NCI-H2029 treated with DMSO at 0.1 percent for 48 hours (cell line): ENCODE measurements around the gene MTHFR.
"Not testable (repeated sequence)": the region's sequence is repeated elsewhere in the genome, so short reads cannot be mapped to it uniquely, and the experiment has no call there.

Experiments used
- DNase-seq: peaks from one replicate; lab custom pipeline; 2025; lab: John Stamatoyannopoulos, UW

The MTHFR gene

DNA sequence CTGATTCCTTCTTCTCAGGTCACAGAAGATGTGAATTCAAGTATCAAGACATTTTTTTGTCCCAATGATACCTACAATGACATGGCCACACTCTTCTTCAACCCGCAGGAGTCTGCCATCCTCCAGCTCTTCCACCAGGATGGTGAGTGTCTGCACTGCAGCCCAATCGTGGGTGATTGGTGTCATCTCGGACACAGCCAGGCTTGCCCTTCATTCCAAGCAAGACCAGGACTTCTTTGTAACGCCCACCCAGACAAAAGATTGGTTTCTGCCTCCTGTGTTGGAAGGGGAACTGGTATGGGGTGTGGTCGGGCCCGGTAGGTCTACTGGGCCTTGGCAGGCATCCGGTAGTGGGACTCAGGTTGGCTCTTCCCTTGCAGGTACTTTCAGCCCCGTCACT is 27.7 kb upstream of the MTHFR start:
- no peak for DNase-seq

DNA sequence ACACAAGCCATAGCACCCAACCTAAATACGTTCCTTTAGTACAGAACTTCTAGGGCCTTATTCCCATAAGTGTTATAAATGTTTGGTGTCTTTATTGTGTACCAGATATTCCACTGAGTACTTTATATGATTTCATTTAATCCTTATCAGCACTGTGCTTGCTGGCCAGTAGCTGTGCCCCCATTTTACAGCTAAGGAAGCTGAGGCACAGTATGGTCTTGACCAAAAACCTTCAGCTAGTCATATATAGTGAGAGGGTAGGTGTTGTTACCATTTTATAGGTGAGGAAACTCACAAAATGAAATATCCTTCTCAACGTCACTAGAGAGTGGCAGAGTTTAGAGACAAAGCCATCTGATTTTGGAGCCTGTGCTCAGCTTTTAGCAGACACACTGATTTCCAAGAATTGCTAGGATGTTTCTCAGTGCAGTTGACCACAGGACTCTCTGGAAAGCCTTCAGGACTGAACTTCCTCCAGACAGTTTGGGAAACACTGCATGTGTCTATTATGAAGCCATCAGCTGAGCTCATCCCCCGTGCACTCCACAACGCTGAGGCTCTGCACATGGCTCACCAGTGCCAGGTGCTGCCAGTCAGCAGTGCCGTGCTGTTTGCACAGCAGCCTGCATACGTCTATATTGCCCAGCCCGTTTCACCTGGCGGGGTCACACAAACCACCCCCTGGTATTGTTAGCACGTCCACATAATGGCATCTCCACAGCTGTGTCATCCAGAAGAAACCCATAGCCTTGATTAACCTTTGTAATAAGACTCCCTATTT is 26.4 kb upstream of the MTHFR start:
- DNase-seq = peak; percentile 18

DNA sequence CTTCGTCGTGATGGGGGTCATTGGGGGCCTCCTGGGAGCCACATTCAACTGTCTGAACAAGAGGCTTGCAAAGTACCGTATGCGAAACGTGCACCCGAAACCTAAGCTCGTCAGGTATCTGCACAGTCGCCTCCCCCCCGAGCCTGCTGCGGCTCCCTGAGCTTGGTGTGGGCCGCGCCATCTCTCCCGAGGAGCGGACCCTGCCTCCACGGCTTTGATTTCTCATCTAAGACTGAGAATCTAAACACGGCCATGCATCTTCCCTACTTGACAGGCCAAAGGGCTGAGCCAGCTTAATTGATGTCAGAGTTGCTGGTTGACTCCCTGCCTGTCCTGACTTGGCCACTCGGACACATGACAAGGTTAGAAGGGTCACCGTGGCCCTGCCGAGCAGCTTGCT is 22.7 kb upstream of the MTHFR start:
- DNase-seq = no peak

DNA sequence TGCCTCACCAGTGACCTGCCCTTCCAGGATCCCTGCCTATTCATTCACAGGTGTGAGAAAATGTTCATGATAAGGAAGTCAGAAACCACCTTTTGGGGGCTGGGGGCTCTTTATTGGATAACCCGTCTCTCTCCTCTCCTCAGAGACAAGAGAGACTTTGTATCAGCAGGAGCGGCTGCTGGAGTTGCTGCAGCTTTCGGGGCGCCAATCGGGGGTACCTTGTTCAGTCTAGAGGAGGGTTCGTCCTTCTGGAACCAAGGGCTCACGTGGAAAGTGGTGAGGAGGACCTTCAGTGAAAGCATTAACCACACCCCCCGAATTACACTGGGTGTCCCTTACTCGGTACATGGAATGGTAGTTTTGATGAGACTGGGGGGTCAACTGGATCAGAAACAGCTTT is 21.2 kb upstream of the MTHFR start:
- DNase-seq = no peak

DNA sequence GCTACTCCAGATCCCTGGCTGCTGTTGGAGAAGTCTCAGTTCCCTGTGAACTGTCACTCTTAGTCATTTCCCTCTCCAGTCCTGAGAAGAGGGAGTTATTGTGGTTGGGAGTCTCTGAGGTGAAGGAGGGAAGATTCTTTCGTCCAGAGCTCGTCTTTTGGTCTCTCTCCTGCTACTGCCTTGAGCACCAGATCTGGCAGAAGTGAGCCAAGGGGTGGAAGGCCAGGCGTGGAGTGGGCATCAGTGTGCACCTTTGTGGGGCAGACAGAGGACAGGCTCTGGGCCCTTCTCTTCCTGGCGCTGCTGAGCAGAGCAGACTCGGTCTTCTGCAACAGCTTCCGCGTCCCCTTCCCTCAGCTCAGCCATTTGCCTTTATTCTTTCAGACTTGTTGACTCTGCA is 19.4 kb upstream of the MTHFR start:
- DNase-seq = no peak

DNA sequence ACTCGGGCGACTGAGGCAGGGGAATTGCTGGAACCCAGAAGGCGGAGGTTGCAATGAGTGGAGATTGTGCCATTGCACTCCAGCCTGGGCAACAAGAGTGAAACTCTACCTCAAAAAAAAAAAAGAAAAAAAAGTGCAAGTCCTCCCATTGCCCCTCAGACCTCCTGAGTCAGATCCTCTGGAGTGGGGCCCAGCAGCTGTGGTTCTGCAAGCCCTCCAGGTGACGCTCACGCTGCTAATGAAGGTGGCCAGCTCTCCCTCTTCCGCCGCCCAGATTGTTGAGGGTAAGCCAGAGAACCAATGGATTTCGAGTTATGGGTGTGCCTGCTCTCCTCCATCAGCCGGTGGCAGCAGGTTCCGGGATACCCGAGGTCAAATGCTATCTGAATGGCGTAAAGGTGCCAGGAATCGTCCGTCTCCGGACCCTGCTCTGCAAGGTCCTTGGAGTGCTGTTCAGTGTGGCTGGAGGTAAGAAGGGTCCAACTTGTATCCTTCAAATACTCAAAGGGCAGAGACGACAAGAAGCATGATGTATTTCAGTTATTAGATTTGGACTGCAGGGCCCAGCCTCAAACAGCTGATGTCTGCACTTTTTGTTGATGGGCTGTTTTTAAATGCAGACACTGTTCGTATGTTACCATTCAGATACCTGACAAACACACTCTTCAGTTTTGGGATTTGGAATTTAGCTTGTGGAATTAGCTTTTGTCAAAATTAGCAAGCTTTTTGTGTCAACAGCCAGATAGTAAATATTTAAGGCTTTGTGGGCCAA is 17.8 kb upstream of the MTHFR start:
- no peak for DNase-seq

DNA sequence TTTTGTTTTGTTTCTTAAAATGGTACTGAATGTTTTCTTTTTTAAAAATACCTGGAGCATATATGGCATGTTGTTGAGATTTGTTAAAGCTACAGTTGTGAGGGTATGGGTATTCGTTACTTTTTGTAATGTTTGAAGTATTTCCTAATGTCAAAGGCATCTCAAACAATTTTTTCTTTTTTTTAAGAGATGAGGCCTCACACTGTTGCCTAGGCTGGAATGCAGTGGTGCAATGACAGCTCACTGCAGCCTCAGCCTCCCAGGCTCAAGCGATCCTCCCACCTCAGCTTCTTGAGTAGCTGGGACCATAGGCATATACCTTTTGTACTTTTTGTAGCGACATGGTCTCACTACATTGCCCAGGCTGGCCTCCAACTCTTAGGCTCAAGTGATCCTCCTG is 16.3 kb upstream of the MTHFR start:
- DNase-seq = no peak

DNA sequence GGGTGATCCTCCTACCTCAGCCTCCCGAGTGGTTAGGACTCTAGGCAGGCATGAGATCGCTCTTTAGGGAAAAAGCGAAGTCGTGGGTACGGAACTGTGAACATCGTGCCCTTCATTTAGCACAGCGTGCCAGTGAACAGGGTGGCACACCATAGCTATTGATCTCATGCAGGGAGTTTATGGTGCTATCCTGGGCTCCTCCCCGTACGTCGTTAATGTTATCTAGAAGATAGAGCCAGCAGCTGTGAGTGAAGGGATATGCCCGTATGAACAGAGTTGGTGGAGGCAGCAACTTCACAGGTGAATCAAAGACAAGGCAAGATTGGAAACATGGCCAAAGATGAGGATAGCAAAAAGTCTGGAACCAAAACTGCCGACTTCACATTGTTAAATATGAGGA is 11.4 kb upstream of the MTHFR start:
- no peak for DNase-seq

DNA sequence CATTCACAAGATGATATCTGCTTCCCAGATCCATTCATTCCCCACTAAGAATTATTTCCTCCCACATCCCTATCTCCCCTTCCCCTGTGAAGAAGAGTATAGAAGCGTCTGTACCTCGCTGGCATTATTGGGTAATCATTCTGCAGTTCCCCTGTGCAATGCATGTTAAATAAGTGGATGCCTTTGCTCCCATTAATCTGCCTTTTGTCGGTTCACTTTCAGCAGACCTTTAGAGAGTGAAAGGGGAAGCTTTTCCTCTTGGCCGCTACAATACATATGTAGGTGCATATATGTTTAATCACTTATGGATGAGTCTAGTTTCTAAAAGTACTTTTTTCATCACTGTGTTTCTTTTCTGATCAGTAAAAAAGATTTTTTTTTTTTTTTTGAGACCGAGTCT is 7.3 kb upstream of the MTHFR start:
- no peak for DNase-seq

DNA sequence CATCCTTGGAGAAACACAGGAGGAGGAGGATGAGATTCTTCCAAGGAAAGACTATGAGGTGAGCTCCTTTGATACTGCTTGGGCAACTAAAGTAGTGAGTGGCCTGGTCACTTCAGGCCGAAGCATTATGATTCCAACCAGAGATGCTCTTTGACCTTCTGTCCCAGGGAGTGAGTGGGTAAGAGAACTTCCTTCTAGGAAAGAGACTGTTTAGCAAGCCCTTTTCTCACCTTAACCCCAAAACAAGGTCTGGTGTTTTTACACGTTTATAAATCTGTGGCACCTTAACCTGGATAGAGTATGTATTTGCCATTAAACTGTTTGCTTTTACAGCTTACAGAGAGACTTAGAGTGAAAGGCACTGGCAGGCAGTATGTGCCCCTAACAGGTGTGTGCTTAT is 1.4 kb upstream of the MTHFR start:
- no peak for DNase-seq

DNA sequence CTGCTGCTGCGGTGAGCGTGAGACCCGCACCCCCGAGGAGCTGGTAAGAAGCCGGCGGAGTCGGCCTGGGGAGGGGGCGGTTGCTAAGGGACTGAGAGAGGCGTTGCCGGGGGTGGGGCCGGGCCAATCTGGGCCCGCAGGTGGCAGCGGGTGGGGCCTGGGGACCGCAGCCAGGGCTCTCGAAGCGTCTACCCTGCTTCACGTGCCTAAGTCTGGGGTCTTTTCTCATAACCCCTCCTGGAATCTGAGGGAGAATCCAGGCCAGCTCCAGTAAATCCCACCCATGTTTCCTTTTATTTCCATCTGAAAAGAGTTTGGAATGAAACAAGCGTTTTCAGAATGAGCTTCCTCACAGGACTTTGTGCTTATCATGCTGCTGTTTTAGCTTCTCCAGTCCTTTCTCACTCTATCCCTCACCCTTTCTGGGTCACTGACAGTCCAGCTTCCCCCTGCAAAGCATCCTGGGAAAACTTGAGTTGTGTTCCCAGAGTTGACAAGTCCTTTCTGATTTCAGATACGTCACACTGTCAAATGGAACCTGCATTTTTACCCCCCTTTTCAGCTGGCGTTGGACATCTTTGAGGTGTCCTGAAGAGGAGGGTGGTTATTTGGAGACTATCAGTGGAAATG is 658 bp upstream of the MTHFR start:
- DNase-seq = no peak

DNA sequence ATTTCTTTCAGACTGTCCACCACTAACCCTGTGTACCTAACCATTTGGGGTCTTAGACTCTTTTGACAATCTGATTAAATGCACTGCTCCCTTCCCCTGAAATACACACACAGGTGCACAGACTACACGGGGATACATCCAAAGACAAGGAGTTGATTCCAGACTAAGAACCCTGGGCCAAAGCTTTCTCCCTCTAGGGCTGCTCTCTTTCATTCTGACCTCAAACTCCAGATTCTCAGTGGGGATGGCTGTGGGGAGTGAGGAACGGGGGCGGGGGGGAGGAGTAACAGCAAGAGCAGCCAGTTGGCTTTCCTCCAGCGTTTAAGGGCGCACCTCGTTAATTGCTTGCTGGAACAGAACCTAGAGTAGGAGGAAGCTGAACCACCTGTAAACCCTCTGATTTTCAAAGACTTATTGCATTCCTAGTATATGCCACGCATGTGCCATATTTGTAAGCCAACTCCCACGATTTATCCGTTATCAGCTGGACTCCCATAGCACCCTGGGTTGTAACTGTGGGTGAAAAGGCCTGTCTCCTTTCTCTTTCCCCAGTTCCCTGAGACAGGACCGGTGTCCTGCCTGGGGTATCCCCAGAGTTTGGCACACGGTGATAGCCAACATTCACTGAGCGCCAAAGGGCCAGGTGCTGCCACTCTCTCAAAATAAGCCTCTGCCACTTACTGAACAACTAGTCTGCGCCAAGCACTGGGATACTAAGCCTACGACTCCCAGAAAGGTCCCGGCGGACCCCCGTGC is 920 bp downstream of the MTHFR start:
- DNase-seq = no peak

DNA sequence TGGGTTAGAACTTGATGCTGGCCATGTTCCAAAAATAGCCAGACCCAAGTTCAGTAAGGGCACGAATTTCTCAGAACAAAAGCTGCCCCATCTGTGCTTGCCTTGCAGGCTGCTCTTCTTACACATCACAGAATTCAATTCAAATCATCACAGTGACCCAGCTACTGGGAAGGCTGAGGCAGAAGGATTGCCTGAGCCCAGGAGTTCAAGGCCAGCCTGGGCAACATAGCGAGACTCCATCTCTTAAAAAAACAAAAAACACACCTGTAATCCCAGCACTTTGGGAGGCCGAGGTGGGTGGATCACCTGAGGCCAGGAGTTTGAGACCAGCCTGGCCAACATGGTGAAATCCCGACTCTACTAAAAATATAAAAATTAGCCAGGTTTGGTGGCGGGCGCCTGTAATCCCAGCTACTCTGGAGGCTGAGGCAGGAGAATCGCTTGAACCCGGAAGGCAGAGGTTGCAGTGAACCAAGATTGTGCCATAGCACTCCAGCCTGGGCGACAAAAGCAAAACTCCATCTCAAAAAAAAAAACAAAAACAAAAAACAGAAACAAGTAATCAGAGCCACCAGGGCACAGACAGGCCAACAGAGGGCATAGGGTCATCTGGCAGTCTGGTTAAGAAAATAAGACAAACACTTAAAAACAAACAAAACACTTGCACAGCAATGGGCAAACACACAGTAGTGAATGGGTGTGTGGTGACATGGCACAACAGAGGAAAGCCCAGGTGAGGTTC is 1.7 kb downstream of the MTHFR start:
- DNase-seq = not testable (repeated sequence)

DNA sequence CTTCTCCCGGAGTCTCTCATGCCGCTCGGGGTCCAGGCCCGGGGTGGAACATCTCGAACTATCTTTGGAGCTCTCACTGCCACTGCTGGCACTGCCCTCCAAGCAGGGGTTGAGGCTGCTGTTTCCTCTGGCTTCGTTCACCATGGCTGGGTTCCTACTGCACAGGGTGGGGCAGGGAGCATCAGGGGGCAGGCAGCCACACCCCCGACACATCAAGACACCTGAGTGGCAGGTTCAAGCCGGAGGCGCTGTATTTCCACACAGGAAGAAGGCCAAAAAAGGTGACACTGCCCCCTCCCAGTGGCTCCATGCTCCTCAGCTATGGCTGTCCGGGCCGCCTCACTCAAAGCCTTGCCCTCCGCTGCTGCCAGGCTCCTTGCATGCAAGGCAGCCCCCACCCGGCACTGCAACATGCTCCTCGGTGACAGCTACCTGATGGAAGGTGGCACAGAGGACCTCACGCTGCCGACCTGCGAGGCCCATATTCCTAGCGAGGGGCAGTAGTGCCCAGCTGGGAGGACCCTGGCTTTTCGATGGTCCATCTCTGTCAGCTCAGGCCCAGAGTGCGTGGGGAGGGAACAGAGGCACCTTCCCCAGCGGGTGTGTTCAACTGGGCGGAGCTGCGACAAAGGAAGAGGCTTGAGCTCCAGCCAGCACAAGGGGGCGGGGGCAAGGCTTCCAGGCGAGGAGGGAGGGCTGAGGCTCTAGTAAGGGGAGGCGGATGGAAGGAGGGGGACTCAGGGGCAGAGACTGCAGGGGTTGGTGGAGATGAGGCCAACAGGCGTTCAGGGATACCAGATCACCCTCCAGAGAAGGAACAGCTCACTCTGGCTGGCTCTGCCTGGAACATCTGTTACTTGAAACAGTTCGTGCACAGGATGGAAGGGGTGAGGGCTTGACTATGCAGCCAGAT is 2.5 kb downstream of the MTHFR start:
- DNase-seq = peak; percentile 37

DNA sequence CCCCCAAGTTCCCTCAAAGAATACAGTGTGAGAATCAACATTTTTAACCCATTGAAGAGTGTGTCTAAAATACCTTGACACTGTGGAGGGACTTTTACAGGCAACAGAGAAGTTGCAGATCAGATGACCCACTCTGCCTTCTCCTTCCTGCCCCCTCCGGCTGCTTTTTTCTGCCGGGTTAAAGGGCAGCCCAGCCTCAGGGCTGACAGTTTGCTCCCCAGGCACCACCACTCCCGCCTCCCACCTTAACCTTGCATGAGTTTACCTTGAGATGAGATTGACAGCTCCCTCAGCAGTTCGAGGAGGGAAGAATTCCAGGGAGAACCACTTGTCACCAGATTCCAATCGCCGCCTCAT is 3.2 kb downstream of the MTHFR start:
- no peak for DNase-seq

DNA sequence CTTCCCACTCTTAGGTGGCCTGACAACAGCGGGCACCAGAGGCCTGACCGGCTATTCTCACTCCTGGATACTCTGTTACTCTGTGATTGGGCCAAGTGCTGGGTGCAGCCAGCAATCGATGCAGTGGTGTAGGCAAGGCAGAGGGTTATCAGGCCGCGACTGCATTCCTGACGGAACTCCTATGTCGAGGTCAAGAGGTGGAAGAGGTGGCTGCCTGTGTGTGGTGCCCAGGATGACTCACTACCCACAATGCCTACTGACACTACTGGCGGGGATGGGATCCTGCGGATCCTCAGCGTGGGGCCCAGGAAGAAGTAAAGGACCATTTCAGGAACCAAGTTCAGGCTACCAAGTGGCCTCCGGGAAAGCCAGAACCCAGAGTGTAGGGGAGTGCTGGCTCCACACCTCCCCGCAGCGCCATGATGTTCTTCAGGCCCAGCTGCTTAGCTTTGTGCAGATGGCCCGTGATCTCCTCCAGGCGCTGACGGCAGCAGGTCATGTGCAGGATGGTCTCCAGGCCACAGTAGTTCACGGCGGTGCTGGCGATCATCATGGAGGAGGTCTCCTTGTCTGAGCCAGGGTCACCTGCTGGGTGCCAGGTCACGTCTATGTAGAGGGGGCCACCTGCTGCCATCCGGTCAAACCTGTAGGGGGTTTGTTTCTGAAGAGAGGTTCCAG is 4.9 kb downstream of the MTHFR start:
- no peak for DNase-seq

DNA sequence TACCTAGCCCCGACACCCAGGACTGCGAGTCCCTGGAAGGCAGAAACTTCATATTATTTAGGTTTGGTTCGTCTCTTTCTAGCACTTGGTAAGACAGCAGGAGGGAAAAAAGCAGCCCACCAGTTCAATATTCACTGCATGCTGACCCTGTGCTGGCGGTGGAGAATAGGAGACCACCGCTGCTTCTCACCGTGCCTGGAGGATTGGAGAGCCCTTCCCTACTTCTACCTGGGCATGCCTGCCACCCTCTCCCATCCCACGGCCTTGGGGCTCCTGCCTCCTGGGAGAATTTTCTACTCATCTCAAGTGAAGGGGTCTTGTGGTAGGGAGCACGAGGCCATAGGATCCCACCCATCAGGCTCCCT is 5.4 kb downstream of the MTHFR start:
- no peak for DNase-seq

DNA sequence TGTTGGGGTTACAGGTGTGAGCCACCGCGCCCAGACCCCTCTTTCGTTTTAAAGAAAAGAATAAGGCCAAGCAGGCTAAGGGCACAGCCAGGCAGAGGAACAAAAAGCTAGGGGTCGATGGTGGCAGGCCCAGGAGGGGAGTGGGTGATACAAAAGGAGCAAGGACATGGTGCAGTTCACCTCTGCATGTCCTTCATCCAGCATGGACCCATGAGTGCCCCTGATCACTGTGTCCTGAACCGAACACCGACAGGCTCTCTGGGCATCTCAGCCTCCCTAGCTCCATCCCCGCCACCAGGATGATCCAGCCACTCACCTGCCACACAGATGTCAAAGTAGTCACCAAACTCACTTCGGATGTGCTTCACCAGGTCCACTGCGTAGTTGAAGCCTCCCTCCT is 5.9 kb downstream of the MTHFR start:
- no peak for DNase-seq

DNA sequence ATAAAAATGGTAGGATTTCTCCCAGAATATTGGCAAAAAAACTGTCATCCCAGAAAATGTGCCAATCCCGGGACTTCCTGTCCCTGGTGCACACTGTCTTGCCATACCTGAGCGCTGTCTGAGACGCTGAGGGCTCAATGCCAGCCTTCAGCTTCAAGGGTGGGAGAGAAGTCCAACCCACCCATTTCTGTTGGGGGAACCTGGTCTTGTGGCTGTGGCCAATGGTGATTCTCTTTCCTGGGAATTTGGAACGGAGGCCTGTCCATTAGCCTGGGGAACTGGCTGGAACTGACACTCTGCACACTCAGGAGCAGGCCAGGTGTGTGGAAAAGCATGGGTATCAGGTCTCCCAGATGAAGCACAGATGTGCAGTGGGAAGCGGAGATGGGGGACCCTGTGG is 6.7 kb downstream of the MTHFR start:
- DNase-seq = no peak

DNA sequence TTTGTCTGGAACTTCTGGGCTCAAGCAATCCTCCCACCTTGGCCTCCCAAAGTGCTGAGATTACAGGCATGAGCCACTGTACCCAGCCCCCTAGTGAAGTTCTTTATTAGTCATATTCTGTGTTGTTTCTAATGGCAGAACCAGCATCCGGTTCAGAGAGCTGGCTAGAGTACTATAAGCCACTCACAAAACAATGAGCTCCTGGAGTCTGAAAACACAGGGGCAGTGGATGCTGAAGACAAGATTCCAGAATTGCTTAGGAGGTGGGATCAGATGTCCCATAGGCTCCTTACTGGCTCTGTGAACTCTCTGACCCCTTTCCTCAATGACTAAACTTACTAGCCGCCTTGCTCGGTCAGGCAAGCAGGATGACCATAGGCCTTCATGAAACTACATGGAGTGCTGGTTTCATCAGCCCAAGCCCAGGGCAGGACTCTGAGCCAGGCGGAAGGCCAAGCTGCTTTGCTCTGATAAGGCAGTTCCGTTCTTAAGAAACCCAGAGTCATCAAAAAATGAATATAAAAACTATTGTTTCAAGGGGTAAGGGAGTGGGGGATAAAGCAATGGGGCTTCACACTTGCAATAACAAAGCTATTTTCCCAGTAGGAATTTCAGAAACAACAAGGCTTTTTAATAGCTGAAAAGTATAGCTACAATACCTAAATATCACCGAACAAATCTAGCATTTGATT is 8.1 kb downstream of the MTHFR start:
- no peak for DNase-seq
